Liver (tissue), 9 donors: ENCODE data around the gene ALS2CL. TPM values are rescaled to one million over a fixed set of nuclear protein-coding genes. Genes with fewer than 3 reads are reported as not detected.

Experiments used
- DNase-seq: peaks from one replicate; pipeline ENCODE4 v3.0.0-alpha.2; 2017; ENCODE audit warnings: low spot score
- H3K27ac ChIP-seq, 2 donors: one replicate each; pipeline ENCODE4 v1.7.0; 2013; ENCODE audit warnings: inconsistent platforms in 2 of 2, low read length in 2 of 2, control low read depth in 1 of 2, low read depth in 1 of 2, mild to moderate bottlenecking in 1 of 2
- H3K27me3 ChIP-seq, 4 donors: one replicate each; pipeline versions ENCODE4 v1.6.1 to v1.7.0; 2013; ENCODE audit warnings: low read length in 3 of 4, inconsistent platforms in 1 of 4, mild to moderate bottlenecking in 1 of 4, moderate library complexity in 1 of 4; ENCODE audit not compliant: control insufficient read depth in 4 of 4, insufficient read depth in 4 of 4
- H3K36me3 ChIP-seq, 4 donors: one replicate each; pipeline versions ENCODE4 v1.6.1 to v1.7.0; 2013; ENCODE audit warnings: low read length in 3 of 4, mild to moderate bottlenecking in 3 of 4, low read depth in 1 of 4, moderate library complexity in 1 of 4; ENCODE audit not compliant: control insufficient read depth in 4 of 4, insufficient read depth in 3 of 4
- H3K4me1 ChIP-seq, 4 donors: one replicate each; pipeline versions ENCODE4 v1.6.1 to v1.7.0; 2013; ENCODE audit warnings: low read length in 3 of 4, mild to moderate bottlenecking in 3 of 4, moderate library complexity in 1 of 4; ENCODE audit not compliant: control insufficient read depth in 4 of 4, insufficient read depth in 4 of 4
- H3K4me3 ChIP-seq, 3 donors: one replicate each; pipeline versions ENCODE4 v1.6.1 to v1.7.0; 2013; ENCODE audit warnings: low read length in 3 of 3, control low read depth in 1 of 3, low read depth in 1 of 3, mild to moderate bottlenecking in 1 of 3
- H3K9ac ChIP-seq, 2 donors: one replicate each; pipeline ENCODE4 v1.7.0; 2013; ENCODE audit warnings: low read length in 2 of 2, mild to moderate bottlenecking in 2 of 2, moderate library complexity in 2 of 2, control low read depth in 1 of 2, low read depth in 1 of 2
- H3K9me3 ChIP-seq, 4 donors: one replicate each; pipeline versions ENCODE4 v1.6.1 to v1.7.0; 2013; ENCODE audit warnings: low read length in 3 of 4; ENCODE audit not compliant: control insufficient read depth in 4 of 4
- CTCF ChIP-seq: fragments of 150-350 bp; IDR thresholded peaks from 2 replicates; pipeline ENCODE4 v1.5.1; 2017; ENCODE audit warnings: improper control_type of control experiment, low read depth, low read length; ENCODE audit not compliant: missing input control
- EGR1 ChIP-seq, 2 donors: IDR thresholded peaks; 2 replicates each; pipeline ENCODE4 v1.6.1; 2016 to 2018; ENCODE audit warnings: antibody characterized with exemption in 2 of 2, low read depth in 2 of 2
- FOXA1 ChIP-seq: IDR thresholded peaks from 2 replicates; pipeline ENCODE4 v1.6.1; 2016; ENCODE audit warnings: antibody characterized with exemption
- FOXA2 ChIP-seq: IDR thresholded peaks from 2 replicates; pipeline ENCODE4 v1.6.1; 2016; ENCODE audit warnings: antibody characterized with exemption
- GABPA ChIP-seq, 2 donors: IDR thresholded peaks in 1 of 2; conservative IDR thresholded peaks in 1 of 2; 2 replicates each; pipeline ENCODE4 v1.6.1; 2016; ENCODE audit warnings: antibody characterized with exemption in 2 of 2, mild to moderate bottlenecking in 1 of 2, moderate library complexity in 1 of 2
- HNF4A ChIP-seq, 2 donors: conservative IDR thresholded peaks; 2 replicates each; pipeline ENCODE4 v1.6.1; 2016; ENCODE audit warnings: antibody characterized with exemption in 2 of 2, mild to moderate bottlenecking in 2 of 2
- HNF4G ChIP-seq: IDR thresholded peaks from 2 replicates; pipeline ENCODE4 v1.6.1; 2016; ENCODE audit warnings: antibody characterized with exemption
- JUND ChIP-seq, 2 donors: IDR thresholded peaks; 2 replicates each; pipeline ENCODE4 v1.6.1; 2016; ENCODE audit warnings: antibody characterized with exemption in 2 of 2
- NR2F2 ChIP-seq: IDR thresholded peaks from 2 replicates; pipeline ENCODE4 v1.6.1; 2016; ENCODE audit warnings: antibody characterized with exemption
- RAD21 ChIP-seq, 2 donors: IDR thresholded peaks; 2 replicates each; pipeline ENCODE4 v1.6.1; 2016; ENCODE audit warnings: antibody characterized with exemption in 2 of 2, mild to moderate bottlenecking in 2 of 2
- REST ChIP-seq: IDR thresholded peaks from 2 replicates; pipeline ENCODE4 v1.6.1; 2016; ENCODE audit warnings: antibody characterized with exemption, mild to moderate bottlenecking
- RXRA ChIP-seq, 2 donors: IDR thresholded peaks; 2 replicates each; pipeline ENCODE4 v1.6.1; 2017 to 2018; ENCODE audit warnings: antibody characterized with exemption in 2 of 2, mild to moderate bottlenecking in 1 of 2
- SP1 ChIP-seq: IDR thresholded peaks from 2 replicates; pipeline ENCODE4 v1.6.1; 2018; ENCODE audit warnings: antibody characterized with exemption, mild to moderate bottlenecking
- TAF1 ChIP-seq: conservative IDR thresholded peaks from 2 replicates; pipeline ENCODE4 v1.6.1; 2016; ENCODE audit warnings: antibody characterized with exemption, mild to moderate bottlenecking
- YY1 ChIP-seq: IDR thresholded peaks from 2 replicates; pipeline ENCODE4 v1.6.1; 2016; ENCODE audit warnings: antibody characterized with exemption, mild to moderate bottlenecking
- WGBS: extraction: QIAGEN DNeasy Blood & Tissue Kit; methylation state at CpG from one replicate; pipeline ENCODE4 v1.1.7; 2013; 5-methylcytosine and 5-hydroxymethylcytosine counted together
- polyA plus RNA-seq, 2 donors: library from polyadenylated mRNA; stranded (reverse) in 1 of 2; unstranded in 1 of 2; fragments of 200-250 nt in 1 of 2; fragments of >200 nt in 1 of 2; fragmentation: Nextera tagmentation in 1 of 2; extraction: Ambion mirVana in 1 of 2; gene quantifications; one replicate each; pipeline versions ENCODE4 v1.2.1 to v1.2.3, GENCODE V29; 2013 to 2015
- total RNA-seq, 2 donors: library from RNA; depleted of rRNA; stranded (reverse); fragments of >200 nt; gene quantifications; one replicate each; pipeline ENCODE4 v1.2.3, GENCODE V29; 2014
- TF ChIP-seq, protein P1 (sequence below): IDR thresholded peaks from 2 replicates; pipeline ENCODE4 v1.6.1; 2016; ENCODE audit warnings: antibody characterized with exemption
- TF ChIP-seq, protein P2 (sequence below): IDR thresholded peaks from 2 replicates; pipeline ENCODE4 v1.6.1; 2016; ENCODE audit warnings: antibody characterized with exemption
- TF ChIP-seq, protein P3 (sequence below): IDR thresholded peaks from 2 replicates; pipeline ENCODE4 v1.6.1; 2016; ENCODE audit warnings: antibody characterized with exemption
- donor health status: healthy.
- donor health status: healthy.
- donor health status: healthy.
- donor health status: healthy.
- donor health status: healthy.

ALS2CL gene
- total and polyA plus RNA-seq, 4 donors: 0.51 to 22.9 (median 5.7) TPM

- TF ChIP-seq, protein P1, sequence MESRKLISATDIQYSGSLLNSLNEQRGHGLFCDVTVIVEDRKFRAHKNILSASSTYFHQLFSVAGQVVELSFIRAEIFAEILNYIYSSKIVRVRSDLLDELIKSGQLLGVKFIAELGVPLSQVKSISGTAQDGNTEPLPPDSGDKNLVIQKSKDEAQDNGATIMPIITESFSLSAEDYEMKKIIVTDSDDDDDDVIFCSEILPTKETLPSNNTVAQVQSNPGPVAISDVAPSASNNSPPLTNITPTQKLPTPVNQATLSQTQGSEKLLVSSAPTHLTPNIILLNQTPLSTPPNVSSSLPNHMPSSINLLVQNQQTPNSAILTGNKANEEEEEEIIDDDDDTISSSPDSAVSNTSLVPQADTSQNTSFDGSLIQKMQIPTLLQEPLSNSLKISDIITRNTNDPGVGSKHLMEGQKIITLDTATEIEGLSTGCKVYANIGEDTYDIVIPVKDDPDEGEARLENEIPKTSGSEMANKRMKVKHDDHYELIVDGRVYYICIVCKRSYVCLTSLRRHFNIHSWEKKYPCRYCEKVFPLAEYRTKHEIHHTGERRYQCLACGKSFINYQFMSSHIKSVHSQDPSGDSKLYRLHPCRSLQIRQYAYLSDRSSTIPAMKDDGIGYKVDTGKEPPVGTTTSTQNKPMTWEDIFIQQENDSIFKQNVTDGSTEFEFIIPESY: no peak
- no peak for TF ChIP-seq FOXA1
- TF ChIP-seq YY1: no peak
- no peak for TF ChIP-seq SP1
- no peak for TF ChIP-seq RAD21 (IDR thresholded peaks at IDR 0.05)
- no peak for TF ChIP-seq NR2F2
- no peak for TF ChIP-seq JUND (IDR thresholded peaks at IDR 0.05)
- no peak for TF ChIP-seq GABPA (IDR thresholded peaks at IDR 0.05 in 1 of 2, conservative IDR thresholded peaks at IDR 0.05 in 1 of 2)
- no peak for TF ChIP-seq CTCF
- no peak for TF ChIP-seq HNF4G
- TF ChIP-seq REST: no peak
- no peak for TF ChIP-seq RXRA (IDR thresholded peaks at IDR 0.05)
- no peak for TF ChIP-seq HNF4A (conservative IDR thresholded peaks at IDR 0.05)
- no peak for TF ChIP-seq TAF1
- no peak for TF ChIP-seq EGR1 (IDR thresholded peaks at IDR 0.05; ENCODE audit: low read depth in 2 of 2)
- TF ChIP-seq, protein P2, sequence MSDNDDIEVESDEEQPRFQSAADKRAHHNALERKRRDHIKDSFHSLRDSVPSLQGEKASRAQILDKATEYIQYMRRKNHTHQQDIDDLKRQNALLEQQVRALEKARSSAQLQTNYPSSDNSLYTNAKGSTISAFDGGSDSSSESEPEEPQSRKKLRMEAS: no peak
- TF ChIP-seq, protein P3, sequence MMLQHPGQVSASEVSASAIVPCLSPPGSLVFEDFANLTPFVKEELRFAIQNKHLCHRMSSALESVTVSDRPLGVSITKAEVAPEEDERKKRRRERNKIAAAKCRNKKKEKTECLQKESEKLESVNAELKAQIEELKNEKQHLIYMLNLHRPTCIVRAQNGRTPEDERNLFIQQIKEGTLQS: no peak
- no peak for TF ChIP-seq FOXA2
- Histone ChIP-seq H3K4me3 (no peak overlapping the region), H3K9ac (no peak overlapping the region), H3K4me1 (no peaks in the 10 kb centered on the region), H3K9me3 (no peaks in the 10 kb centered on the region), H3K36me3 (no peaks in the 10 kb centered on the region), H3K27ac (no peak overlapping the region), H3K27me3 (no peaks in the 10 kb centered on the region)
- WGBS: 92% methylated on average over 19 of the region's 19 CpGs
- peak; percentile 30 for DNase-seq
Observed at GRCh38 chr3:46716461-46717441, 23.3 kb upstream of the ALS2CL start.
